Duodenal mucosa (tissue), 2 donors: ENCODE measurements around the gene POLR3H.
A peak's percentile ranks its signal among the peaks of the same experiment; 100 is the strongest.

Experiments
- H3K27ac ChIP-seq: one replicate; pipeline ENCODE4 v1.7.0; 2013; ENCODE audit warnings: low read depth, low read length
- H3K27me3 ChIP-seq, 2 donors: one replicate each; pipeline ENCODE4 v1.7.0; 2013; ENCODE audit warnings: low read length in 2 of 2, control low read depth in 1 of 2; ENCODE audit not compliant: insufficient read depth in 2 of 2, control insufficient read depth in 1 of 2
- H3K36me3 ChIP-seq, 2 donors: one replicate each; pipeline ENCODE4 v1.7.0; 2013; ENCODE audit warnings: low read length in 2 of 2, control low read depth in 1 of 2; ENCODE audit not compliant: insufficient read depth in 2 of 2, control insufficient read depth in 1 of 2
- H3K4me1 ChIP-seq, 2 donors: one replicate each; pipeline ENCODE4 v1.7.0; 2013; ENCODE audit warnings: low read length in 2 of 2, control low read depth in 1 of 2; ENCODE audit not compliant: insufficient read depth in 2 of 2, control insufficient read depth in 1 of 2
- H3K4me3 ChIP-seq, 2 donors: one replicate each; pipeline ENCODE4 v1.7.0; 2013; ENCODE audit warnings: low read length in 2 of 2, low read depth in 1 of 2
- H3K9ac ChIP-seq, 2 donors: one replicate each; pipeline ENCODE4 v1.7.0; 2013; ENCODE audit warnings: low read length in 2 of 2, low read depth in 1 of 2
- H3K9me3 ChIP-seq, 2 donors: one replicate each; pipeline ENCODE4 v1.7.0; 2013; ENCODE audit warnings: low read length in 2 of 2, control low read depth in 1 of 2; ENCODE audit not compliant: control insufficient read depth in 1 of 2

Gene POLR3H

GRCh38 chr22:41528132-41528766 lies 16.0 kb downstream of the POLR3H start:
- Histone ChIP-seq H3K4me1 (peaks cover 0 to 17% of the 10 kb centered on the region in 2 donors), H3K36me3 (peaks cover 60 to 94% of the 10 kb centered on the region in 2 donors)

GRCh38 chr22:41526830-41527799 lies 17.2 kb downstream of the POLR3H start:
- Histone ChIP-seq H3K9ac (no peak overlapping the region), H3K27me3 (no peaks in the 10 kb centered on the region), H3K27ac (no peak overlapping the region), H3K9me3 (no peaks in the 10 kb centered on the region), H3K4me3 (no peak overlapping the region), H3K4me1 (peaks cover 0 to 17% of the 10 kb centered on the region in 2 donors), H3K36me3 (peaks cover 66 to 97% of the 10 kb centered on the region in 2 donors)

More at GRCh38 chr22:41528132-41528766, 16.0 kb downstream of the POLR3H start:
- no peak overlapping the region for H3K4me3 ChIP-seq
- H3K9me3 ChIP-seq, result no peaks in the 10 kb centered on the region
- no peaks in the 10 kb centered on the region for H3K27me3 ChIP-seq
- H3K9ac ChIP-seq, result no peak overlapping the region
- H3K27ac ChIP-seq, result no peak overlapping the region

GRCh38 chr22:41526226-41526829 lies 17.9 kb downstream of the POLR3H start:
- H3K36me3 ChIP-seq, result peaks cover 61 to 93% of the 10 kb centered on the region in 2 donors
- no peaks in the 10 kb centered on the region for H3K27me3 ChIP-seq
- no peak overlapping the region for H3K27ac ChIP-seq
- no peak overlapping the region for H3K4me3 ChIP-seq
- H3K9ac ChIP-seq, result peak overlapping the region in 1 of 2 donors; percentile 32
- H3K9me3 ChIP-seq, result no peaks in the 10 kb centered on the region
- peaks cover 0 to 17% of the 10 kb centered on the region in 2 donors for H3K4me1 ChIP-seq

GRCh38 chr22:41525450-41526225 lies 18.6 kb downstream of the POLR3H start:
- Histone ChIP-seq H3K9me3 (no peaks in the 10 kb centered on the region), H3K4me1 (peaks cover 0 to 17% of the 10 kb centered on the region in 2 donors), H3K4me3 (no peak overlapping the region), H3K27me3 (no peaks in the 10 kb centered on the region), H3K36me3 (peaks cover 58 to 89% of the 10 kb centered on the region in 2 donors), H3K27ac (peak overlapping the region; percentile 8), H3K9ac (peak overlapping the region in 1 of 2 donors; percentile 33)

GRCh38 chr22:41524809-41525449 lies 19.3 kb downstream of the POLR3H start:
- no peaks in the 10 kb centered on the region for H3K27me3 ChIP-seq
- H3K36me3 ChIP-seq, result peaks cover 61 to 87% of the 10 kb centered on the region in 2 donors
- H3K4me3 ChIP-seq, result no peak overlapping the region
- H3K27ac ChIP-seq, result peak overlapping the region; percentile 83
- H3K9me3 ChIP-seq, result no peaks in the 10 kb centered on the region
- peak overlapping the region in 1 of 2 donors; percentile 33 for H3K9ac ChIP-seq
- peaks cover 0 to 17% of the 10 kb centered on the region in 2 donors for H3K4me1 ChIP-seq

GRCh38 chr22:41524251-41524661 lies 20.0 kb downstream of the POLR3H start:
- peaks cover 61 to 87% of the 10 kb centered on the region in 2 donors for H3K36me3 ChIP-seq

GRCh38 chr22:41523464-41524221 lies 20.6 kb downstream of the POLR3H start:
- Histone ChIP-seq H3K9ac (no peak overlapping the region), H3K36me3 (peaks cover 66 to 86% of the 10 kb centered on the region in 2 donors), H3K4me1 (peaks cover 0 to 17% of the 10 kb centered on the region in 2 donors), H3K4me3 (no peak overlapping the region), H3K9me3 (no peaks in the 10 kb centered on the region), H3K27me3 (no peaks in the 10 kb centered on the region), H3K27ac (peak overlapping the region; percentile 83)

More at GRCh38 chr22:41524251-41524661, 20.0 kb downstream of the POLR3H start:
- H3K9me3 ChIP-seq, result no peaks in the 10 kb centered on the region
- no peak overlapping the region for H3K9ac ChIP-seq
- no peak overlapping the region for H3K4me3 ChIP-seq
- peaks cover 0 to 17% of the 10 kb centered on the region in 2 donors for H3K4me1 ChIP-seq
- peak overlapping the region; percentile 83 for H3K27ac ChIP-seq
- H3K27me3 ChIP-seq, result no peaks in the 10 kb centered on the region

- Histone ChIP-seq H3K27me3 (no peaks in the 10 kb centered on the region), H3K4me1 (peaks cover 2 to 17% of the 10 kb centered on the region in 2 donors), H3K9ac (no peak overlapping the region), H3K27ac (peak overlapping the region; percentile 36), H3K4me3 (no peak overlapping the region), H3K9me3 (no peaks in the 10 kb centered on the region), H3K36me3 (peaks cover 65 to 86% of the 10 kb centered on the region in 2 donors)
Measured at GRCh38 chr22:41522813-41523212, 21.5 kb downstream of the POLR3H start.
